Esophagus squamous epithelium (tissue), 5 donors: ENCODE data around the gene NPAS2. TPM values are rescaled to one million over a fixed set of nuclear protein-coding genes. Genes with fewer than 3 reads are reported as not detected.

Experiments used
- DNase-seq: peaks from one replicate; lab custom pipeline; 2025; lab: John Stamatoyannopoulos, UW
- H3K27ac ChIP-seq, 4 donors: fragments of 200-600 bp; sonication (generic); one replicate each; pipeline ENCODE4 v1.5.1; 2016 to 2019; ENCODE audit warnings: mild to moderate bottlenecking in 1 of 4
- H3K27me3 ChIP-seq, 4 donors: fragments of 200-600 bp; sonication (generic); 1 replicate in 3 of 4; 2 replicates in 1 of 4; pipeline versions ENCODE4 v1.5.1 to v1.6.0; 2017 to 2021; ENCODE audit warnings: antibody characterized with exemption in 1 of 4
- H3K36me3 ChIP-seq, 3 donors: fragments of 200-600 bp; sonication (generic); one replicate each; pipeline ENCODE4 v1.5.1; 2016 to 2019
- H3K4me1 ChIP-seq, 3 donors: fragments of 200-600 bp; sonication (generic); one replicate each; pipeline ENCODE4 v1.5.1; 2017 to 2019
- H3K4me3 ChIP-seq, 4 donors: fragments of 200-600 bp; sonication (generic); 1 replicate in 3 of 4; 2 replicates in 1 of 4; pipeline ENCODE4 v1.5.1; 2016 to 2019; ENCODE audit warnings: mild to moderate bottlenecking in 2 of 4, moderate library complexity in 1 of 4
- H3K9me3 ChIP-seq, 3 donors: fragments of 200-600 bp; sonication (generic); one replicate each; pipeline ENCODE4 v1.5.1; 2016 to 2019
- POLR2A ChIP-seq, 4 donors: fragments of 450-650 bp; IDR thresholded peaks; one replicate each; pipeline ENCODE4 v1.6.1; 2017; ENCODE audit warnings: antibody characterized with exemption in 4 of 4, mild to moderate bottlenecking in 4 of 4, moderate library complexity in 3 of 4
- WGBS, 2 donors: methylation state at CpG; one replicate each; pipeline ENCODE4 v1.1.5; 2018; 5-methylcytosine and 5-hydroxymethylcytosine counted together
- intact Hi-C: fragments of 100-400 bp; cut with DNase I; formaldehyde crosslinking; loops from one replicate; pipeline ENCODE4 v1.15.0; 2022
- total RNA-seq, 4 donors: library from RNA; depleted of rRNA; stranded (reverse); fragments of >200 nt; gene quantifications; one replicate each; pipeline ENCODE4 v1.1.0, GENCODE V29; 2016
- TF ChIP-seq, protein P1 (sequence below), 6 experiments: fragments of 450-650 bp in 4 of 6; fragments of 200-600 bp in 2 of 6; sonication (generic) in 2 of 6; IDR thresholded peaks; one replicate each; pipeline ENCODE4 v1.5.1; 2016 to 2019; ENCODE audit warnings: antibody characterized with exemption in 6 of 6, mild to moderate bottlenecking in 4 of 6, moderate library complexity in 4 of 6
- donor health status: DM: yes; HTN: yes; CAD: no.

NPAS2 gene
- total RNA-seq, 4 donors from 2014 or later: 29.1 to 64.2 (median 39.1) TPM

DNA sequence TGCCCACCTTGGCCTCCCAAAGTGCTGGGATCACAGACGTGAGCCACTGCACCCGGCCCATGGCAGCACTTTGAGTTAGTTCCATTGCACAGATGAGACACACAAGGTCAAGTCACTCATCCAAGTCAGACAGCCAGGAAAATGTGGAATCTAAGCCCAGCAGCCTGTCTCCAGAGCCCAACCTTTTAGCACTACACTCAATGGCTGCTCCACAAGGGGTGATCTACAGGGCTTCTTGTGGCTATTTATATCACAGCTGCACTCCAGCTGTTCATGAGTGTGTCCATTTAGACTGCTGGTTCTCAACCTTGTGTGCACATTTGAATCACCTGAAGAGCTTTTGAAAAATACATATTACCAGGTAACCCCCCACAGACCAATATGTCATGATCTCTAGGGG is 109.2 kb downstream of the NPAS2 start:
- H3K36me3 ChIP-seq: peaks cover 0 to 74% (median 0%) of the 10 kb centered on the region in 3 donors
- H3K4me1 ChIP-seq: peaks cover 0 to 13% (median 4%) of the 10 kb centered on the region in 3 donors
- 83% methylated on average over 2 of the region's 2 CpGs; no CpG with 5 or more reads in 1 of the 2 donors for WGBS, 2 donors
- TF ChIP-seq POLR2A (IDR thresholded peaks at IDR 0.05): no peak
- TF ChIP-seq, protein P1, sequence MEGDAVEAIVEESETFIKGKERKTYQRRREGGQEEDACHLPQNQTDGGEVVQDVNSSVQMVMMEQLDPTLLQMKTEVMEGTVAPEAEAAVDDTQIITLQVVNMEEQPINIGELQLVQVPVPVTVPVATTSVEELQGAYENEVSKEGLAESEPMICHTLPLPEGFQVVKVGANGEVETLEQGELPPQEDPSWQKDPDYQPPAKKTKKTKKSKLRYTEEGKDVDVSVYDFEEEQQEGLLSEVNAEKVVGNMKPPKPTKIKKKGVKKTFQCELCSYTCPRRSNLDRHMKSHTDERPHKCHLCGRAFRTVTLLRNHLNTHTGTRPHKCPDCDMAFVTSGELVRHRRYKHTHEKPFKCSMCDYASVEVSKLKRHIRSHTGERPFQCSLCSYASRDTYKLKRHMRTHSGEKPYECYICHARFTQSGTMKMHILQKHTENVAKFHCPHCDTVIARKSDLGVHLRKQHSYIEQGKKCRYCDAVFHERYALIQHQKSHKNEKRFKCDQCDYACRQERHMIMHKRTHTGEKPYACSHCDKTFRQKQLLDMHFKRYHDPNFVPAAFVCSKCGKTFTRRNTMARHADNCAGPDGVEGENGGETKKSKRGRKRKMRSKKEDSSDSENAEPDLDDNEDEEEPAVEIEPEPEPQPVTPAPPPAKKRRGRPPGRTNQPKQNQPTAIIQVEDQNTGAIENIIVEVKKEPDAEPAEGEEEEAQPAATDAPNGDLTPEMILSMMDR (IDR thresholded peaks at IDR 0.05): no peak
- no peaks in the 10 kb centered on the region for H3K27me3 ChIP-seq
- no peak overlapping the region for H3K27ac ChIP-seq
- H3K4me3 ChIP-seq: no peak overlapping the region
- intact Hi-C loops: no loop called here
- no peak for DNase-seq
- no peaks in the 10 kb centered on the region for H3K9me3 ChIP-seq

DNA sequence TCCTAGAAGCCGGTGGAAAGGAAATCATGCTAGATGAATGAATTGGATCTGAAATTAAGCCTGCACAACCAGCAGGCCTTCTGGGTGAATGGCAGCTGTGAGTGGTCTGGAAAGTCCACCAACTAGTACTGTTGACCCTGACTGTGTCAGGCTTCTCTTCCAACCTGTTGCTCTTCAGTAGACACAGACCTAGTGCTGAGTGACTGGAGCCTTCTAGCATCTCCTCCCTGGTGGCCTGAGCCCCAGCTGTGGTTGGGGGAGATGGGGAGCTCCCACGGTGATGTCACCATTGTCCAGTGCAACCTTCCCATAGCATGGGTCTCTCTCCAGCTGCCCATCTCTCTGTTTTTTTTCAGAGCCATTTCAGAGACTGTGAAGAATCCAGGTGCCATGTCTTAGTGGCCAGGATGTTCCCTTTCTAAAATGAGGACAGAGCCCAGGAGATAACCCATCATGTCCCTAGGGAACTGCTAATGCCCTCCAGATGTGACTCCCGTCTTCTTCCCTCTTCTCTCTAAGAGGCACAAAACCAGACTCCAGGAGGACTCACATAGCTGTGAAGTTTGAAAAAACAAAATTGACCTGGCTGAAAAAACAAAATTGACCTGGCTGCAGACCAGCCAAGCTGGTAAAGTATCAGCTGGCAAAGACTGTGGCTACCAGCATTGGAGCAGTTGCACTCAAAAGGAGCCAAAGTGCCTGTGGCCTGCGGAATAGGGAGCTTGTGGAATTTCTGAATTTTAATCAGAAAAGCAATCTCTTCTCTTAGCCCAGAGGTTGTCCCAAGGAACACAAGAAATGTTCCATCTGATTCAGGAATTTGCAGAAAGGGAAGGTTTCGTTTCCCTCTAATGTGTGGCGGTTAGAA is 114.8 kb downstream of the NPAS2 start:
- H3K4me3 ChIP-seq: no peak overlapping the region
- no peaks in the 10 kb centered on the region for H3K27me3 ChIP-seq
- no peaks in the 10 kb centered on the region for H3K9me3 ChIP-seq
- no peaks in the 10 kb centered on the region for H3K4me1 ChIP-seq
- H3K27ac ChIP-seq: no peak overlapping the region
- TF ChIP-seq, protein P1 (IDR thresholded peaks at IDR 0.05): no peak
- no peak for TF ChIP-seq POLR2A (IDR thresholded peaks at IDR 0.05)
- intact Hi-C loops: no loop called here
- WGBS, 2 donors: 89 to 90% methylated on average over 6 of the region's 6 CpGs
- peaks cover 0 to 82% (median 0%) of the 10 kb centered on the region in 3 donors for H3K36me3 ChIP-seq
- DNase-seq: no peak

DNA sequence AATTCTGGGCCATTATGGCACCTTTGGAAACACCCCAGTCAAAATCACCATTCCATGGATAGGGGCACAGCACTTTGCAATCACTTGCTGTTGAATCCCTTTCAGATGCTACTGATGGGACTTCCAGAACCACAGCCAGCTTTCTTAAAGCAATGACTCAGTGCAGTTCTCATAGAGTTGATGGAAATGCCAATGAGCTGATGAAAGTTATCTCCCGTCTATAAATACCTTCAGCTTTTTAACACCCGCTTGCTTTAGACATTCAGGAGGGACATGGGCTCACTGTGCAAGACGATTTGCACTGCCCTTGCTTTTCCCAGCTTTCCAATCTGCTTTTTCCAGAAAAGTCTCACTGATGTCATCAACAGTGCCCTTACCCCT is 115.4 kb downstream of the NPAS2 start:
- H3K4me3 ChIP-seq: no peak overlapping the region
- 75 to 76% methylated on average over 3 of the region's 3 CpGs for WGBS, 2 donors
- H3K4me1 ChIP-seq: no peaks in the 10 kb centered on the region
- DNase-seq: no peak
- no peak for TF ChIP-seq POLR2A (IDR thresholded peaks at IDR 0.05)
- TF ChIP-seq, protein P1 (IDR thresholded peaks at IDR 0.05): no peak
- H3K27me3 ChIP-seq: no peaks in the 10 kb centered on the region
- H3K36me3 ChIP-seq: peaks cover 0 to 82% (median 0%) of the 10 kb centered on the region in 3 donors
- intact Hi-C loops: no loop called here
- no peaks in the 10 kb centered on the region for H3K9me3 ChIP-seq
- H3K27ac ChIP-seq: no peak overlapping the region

DNA sequence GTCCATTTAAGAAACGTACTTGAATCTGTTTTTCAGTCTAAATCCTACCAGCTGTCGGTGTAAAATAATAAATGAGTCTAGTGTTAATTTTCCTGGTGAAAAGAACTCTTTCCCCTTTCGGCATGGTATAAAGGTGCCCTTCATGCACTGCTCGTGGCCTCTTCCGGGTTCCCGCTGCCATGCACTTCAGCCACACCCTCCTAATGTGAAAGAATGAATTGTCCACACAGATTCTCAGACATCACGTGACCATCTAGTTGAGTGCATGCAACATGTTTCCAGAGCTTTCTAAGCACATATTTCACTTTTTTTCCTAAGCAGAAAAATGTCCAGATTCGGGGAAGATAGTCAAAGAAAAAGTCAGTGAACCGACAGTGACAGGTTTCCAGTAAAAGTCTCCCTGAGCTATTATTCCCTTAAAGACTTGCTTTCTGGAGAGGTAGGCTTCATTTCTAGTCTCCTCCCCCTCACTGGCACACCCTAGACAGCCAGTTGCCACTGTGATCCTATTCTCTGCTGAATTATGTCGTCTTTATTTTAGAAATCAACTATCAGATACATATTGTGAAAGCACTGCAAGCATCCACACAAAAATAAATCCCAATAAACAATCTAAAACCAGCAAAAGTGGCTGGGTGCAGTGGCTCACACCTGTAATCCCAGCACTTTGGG is 116.3 kb downstream of the NPAS2 start:
- Histone ChIP-seq H3K27me3 (no peaks in the 10 kb centered on the region), H3K4me1 (no peaks in the 10 kb centered on the region), H3K4me3 (no peak overlapping the region), H3K36me3 (peaks cover 0 to 81% (median 0%) of the 10 kb centered on the region in 3 donors), H3K9me3 (no peaks in the 10 kb centered on the region), H3K27ac (no peak overlapping the region)
- no peak for DNase-seq
- no peak for TF ChIP-seq POLR2A (IDR thresholded peaks at IDR 0.05)
- TF ChIP-seq, protein P1 (IDR thresholded peaks at IDR 0.05): no peak
- intact Hi-C loops: no loop called here
- WGBS, 2 donors: 85 to 88% methylated on average over 10 of the region's 10 CpGs
